MM.1S (cell line): ENCODE data around the gene TBC1D16.

Experiments used
- EZH2 ChIP-seq: fragments of 300-600 bp; sonication (generic); optimal IDR thresholded peaks from 2 replicates; pipeline ENCODE3; 2017; ENCODE audit warnings: low read depth, mild to moderate bottlenecking, antibody characterized with exemption, low read length, mixed read lengths
- EZH2phosphoT487 ChIP-seq: fragments of 300-600 bp; sonication (generic); IDR thresholded peaks from 2 replicates; pipeline ENCODE4 v1.6.1; 2018; ENCODE audit warnings: antibody characterized with exemption, low read length
- TF ChIP-seq, protein P1 (sequence below): fragments of 300-600 bp; sonication (generic); IDR thresholded peaks from 2 replicates; pipeline ENCODE4 v1.5.1; 2016; ENCODE audit warnings: antibody characterized with exemption, low read length, mixed read lengths

GRCh38 chr17:80035687-80035936 is at the start of gene TBC1D16:
- TF ChIP-seq, protein P1, sequence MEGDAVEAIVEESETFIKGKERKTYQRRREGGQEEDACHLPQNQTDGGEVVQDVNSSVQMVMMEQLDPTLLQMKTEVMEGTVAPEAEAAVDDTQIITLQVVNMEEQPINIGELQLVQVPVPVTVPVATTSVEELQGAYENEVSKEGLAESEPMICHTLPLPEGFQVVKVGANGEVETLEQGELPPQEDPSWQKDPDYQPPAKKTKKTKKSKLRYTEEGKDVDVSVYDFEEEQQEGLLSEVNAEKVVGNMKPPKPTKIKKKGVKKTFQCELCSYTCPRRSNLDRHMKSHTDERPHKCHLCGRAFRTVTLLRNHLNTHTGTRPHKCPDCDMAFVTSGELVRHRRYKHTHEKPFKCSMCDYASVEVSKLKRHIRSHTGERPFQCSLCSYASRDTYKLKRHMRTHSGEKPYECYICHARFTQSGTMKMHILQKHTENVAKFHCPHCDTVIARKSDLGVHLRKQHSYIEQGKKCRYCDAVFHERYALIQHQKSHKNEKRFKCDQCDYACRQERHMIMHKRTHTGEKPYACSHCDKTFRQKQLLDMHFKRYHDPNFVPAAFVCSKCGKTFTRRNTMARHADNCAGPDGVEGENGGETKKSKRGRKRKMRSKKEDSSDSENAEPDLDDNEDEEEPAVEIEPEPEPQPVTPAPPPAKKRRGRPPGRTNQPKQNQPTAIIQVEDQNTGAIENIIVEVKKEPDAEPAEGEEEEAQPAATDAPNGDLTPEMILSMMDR = no peak
- no peak for TF ChIP-seq EZH2
- no peak for TF ChIP-seq EZH2phosphoT487
